ENCODE measurements around the gene PGLYRP1.

GRCh38 chr19:45972947-45973540, 49.8 kb downstream of the PGLYRP1 start:
- TF ChIP-seq EZH2 (IDR thresholded peaks at IDR 0.05) (no peak), CTCF (IDR thresholded peaks at IDR 0.05 in 2 of 3, conservative IDR thresholded peaks at IDR 0.05 in 1 of 3; ENCODE audit: borderline replicate concordance in 1 of 3, insufficient read depth in 1 of 3, low read depth in 2 of 3, low read length in 2 of 3) (no peak), FOSL1 (IDR thresholded peaks at IDR 0.05; ENCODE audit: low read depth) (no peak), POLR2A (IDR thresholded peaks at IDR 0.05; ENCODE audit: borderline replicate concordance, extremely low read depth, insufficient read depth, insufficient read length) (no peak), SRF (IDR thresholded peaks at IDR 0.05; ENCODE audit: low read depth) (no peak), MAX (IDR thresholded peaks at IDR 0.05) (no peak), POLR2AphosphoS5 (IDR thresholded peaks at IDR 0.05; ENCODE audit: low read depth, low read length) (no peak), ATF3 (IDR thresholded peaks at IDR 0.05) (no peak), JUND (IDR thresholded peaks at IDR 0.05) (no peak), EZH2phosphoT487 (IDR thresholded peaks at IDR 0.05; ENCODE audit: borderline replicate concordance) (no peak), ZBTB33 (IDR thresholded peaks at IDR 0.05; ENCODE audit: extremely low read depth, insufficient replicate concordance, low read length) (no peak)

Measured in HCT116 (cell line).